SK-N-SH (cell line): ENCODE measurements around the gene CSNK1A1L.

ENCODE experiments used
- CTCF ChIP-seq: fragments of 200-600 bp; sonication (generic); IDR thresholded peaks from 2 replicates; pipeline ENCODE4 v1.6.1; 2017; ENCODE audit warnings: antibody characterized with exemption, mild to moderate bottlenecking, moderate library complexity
- EP300 ChIP-seq, 2 experiments: IDR thresholded peaks; 2 replicates each; pipeline versions ENCODE4 v1.4.0 to v1.6.1; 2012; ENCODE audit warnings: borderline replicate concordance in 1 of 2, low read depth in 1 of 2, low read length in 1 of 2
- FOXM1 ChIP-seq: IDR thresholded peaks from 2 replicates; pipeline ENCODE4 v1.4.0; 2012; ENCODE audit warnings: low read depth, mild to moderate bottlenecking
- GABPA ChIP-seq: IDR thresholded peaks from 2 replicates; pipeline ENCODE4 v1.4.0; 2012; ENCODE audit warnings: low read depth, mild to moderate bottlenecking
- MAX ChIP-seq: IDR thresholded peaks from 2 replicates; pipeline ENCODE4 v1.4.0; 2012; ENCODE audit warnings: low read depth
- MXI1 ChIP-seq: IDR thresholded peaks from 2 replicates; pipeline ENCODE4 v1.6.1; 2012; ENCODE audit warnings: mild to moderate bottlenecking, low read depth, low read length, improper control_type of control experiment
- NRF1 ChIP-seq: IDR thresholded peaks from 2 replicates; pipeline ENCODE4 v1.6.1; 2012; ENCODE audit warnings: low read depth, mild to moderate bottlenecking, low read length
- PBX3 ChIP-seq: IDR thresholded peaks from 2 replicates; pipeline ENCODE4; 2012
- POLR2AphosphoS5 ChIP-seq: IDR thresholded peaks from 2 replicates; pipeline ENCODE4 v1.6.1; 2012; ENCODE audit warnings: low read depth, low read length
- RAD21 ChIP-seq: IDR thresholded peaks from 2 replicates; pipeline ENCODE4 v1.6.1; 2012; ENCODE audit warnings: mild to moderate bottlenecking, low read length
- REST ChIP-seq: IDR thresholded peaks from 2 replicates; pipeline ENCODE4 v1.6.1; 2012; ENCODE audit warnings: mild to moderate bottlenecking, low read depth, low read length, moderate library complexity
- SIN3A ChIP-seq: IDR thresholded peaks from 2 replicates; pipeline ENCODE4 v1.6.1; 2012; ENCODE audit warnings: low read depth, mild to moderate bottlenecking, low read length, moderate library complexity, borderline replicate concordance
- SMC3 ChIP-seq: IDR thresholded peaks from 2 replicates; pipeline ENCODE4 v1.6.1; 2012; ENCODE audit warnings: low read depth, low read length, improper control_type of control experiment

GRCh38 chr13:37144661-37145060, 39.2 kb upstream of the CSNK1A1L start:
- TF ChIP-seq CTCF (no peak), MXI1 (no peak), POLR2AphosphoS5 (no peak), MAX (no peak), FOXM1 (no peak), EP300 (IDR thresholded peaks at IDR 0.05; ENCODE audit: borderline replicate concordance in 1 of 2, low read depth in 1 of 2, low read length in 1 of 2) (no peak), RAD21 (no peak), NRF1 (no peak), PBX3 (no peak), GABPA (no peak), SMC3 (no peak), SIN3A (no peak), REST (no peak)
